Activated CD4-positive, alpha-beta T cell treated with anti-CD3 and anti-CD28 coated beads for 36 hours (primary cell): Measurements from ENCODE around the gene ICE1. TPM values are rescaled to one million over a fixed set of nuclear protein-coding genes. Genes with fewer than 3 reads are reported as not detected.
A peak's percentile ranks its signal among the peaks of the same experiment; 100 is the strongest.
"Not testable (repeated sequence)": the region's sequence is repeated elsewhere in the genome, so short reads cannot be mapped to it uniquely, and the experiment has no call there.

Source experiments
- ATAC-seq: fragments of 200-7000 bp; cut with Tn5 transposase; one replicate; pipeline ENCODE4 v1.10.0; 2021; ENCODE audit warnings: mild to moderate bottlenecking, moderate library complexity
- CTCF ChIA-PET: fragments of 350-600 bp; sonication (Branson Sonifier 250); formaldehyde crosslinking; loops from one replicate; lab custom pipeline; 2021; ENCODE audit warnings: antibody characterized with exemption; lab: Charles Lee
- POLR2A ChIA-PET: fragments of 350-600 bp; sonication (Branson Sonifier 250); formaldehyde crosslinking; loops from one replicate; lab custom pipeline; 2021; ENCODE audit warnings: antibody characterized with exemption, inconsistent platforms; lab: Charles Lee
- DNase-seq: peaks from one replicate; pipeline ENCODE4 v3.0.0-alpha.2; 2020
- H3K27ac Mint-ChIP-seq: one replicate; pipeline ENCODE4 v1.8.0; 2021; ENCODE audit warnings: mixed read lengths
- H3K27me3 Mint-ChIP-seq: one replicate; pipeline ENCODE4 v1.8.0; 2021; ENCODE audit warnings: mixed read lengths
- H3K36me3 Mint-ChIP-seq: one replicate; pipeline ENCODE4 v1.8.0; 2021; ENCODE audit warnings: low read depth, mixed read lengths
- H3K4me1 Mint-ChIP-seq: one replicate; pipeline ENCODE4 v1.8.0; 2021; ENCODE audit warnings: mixed read lengths
- H3K4me3 Mint-ChIP-seq: one replicate; pipeline ENCODE4 v1.8.0; 2021; ENCODE audit warnings: mild to moderate bottlenecking, moderate library complexity, mixed read lengths
- H3K9me3 Mint-ChIP-seq: one replicate; pipeline ENCODE4 v1.8.0; 2021; ENCODE audit warnings: low read depth, mixed read lengths
- intact Hi-C, 2 experiments: fragments of 100-400 bp; cut with DNase I in 1 of 2; cut with micrococcal nuclease in 1 of 2; formaldehyde crosslinking; loops; one replicate each; pipeline versions ENCODE4 v1.14.2 to v1.15.1; 2022 to 2024; cut with DNase I, micrococcal nuclease
- total RNA-seq, 2 experiments: library from RNA; stranded (reverse); gene quantifications; one replicate each; pipeline ENCODE4 v1.2.3, GENCODE V29; 2021

The ICE1 gene
- total RNA-seq, 2 experiments from 2014 or later = 26.5 to 27.4 TPM

DNA sequence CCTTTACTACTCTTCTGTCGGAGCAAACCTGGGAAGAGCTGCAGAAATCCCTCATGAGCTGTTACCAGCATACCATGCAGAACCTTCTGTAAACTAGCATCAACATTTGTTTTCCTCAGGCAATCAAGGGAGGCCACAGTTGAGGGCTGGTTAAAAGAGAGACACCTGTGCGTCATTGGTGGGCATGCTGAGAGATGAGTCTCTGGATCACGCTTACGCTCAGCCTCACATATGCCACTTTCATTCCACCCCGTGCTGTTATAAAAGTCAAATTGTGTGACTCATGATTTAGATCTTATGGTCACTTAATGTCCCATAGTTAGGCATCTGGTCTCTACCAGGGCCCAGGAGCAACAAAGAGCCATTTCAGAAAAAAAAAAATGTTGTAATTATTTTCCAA is 18.1 kb upstream of the ICE1 start:
- H3K9me3 Mint-ChIP-seq = peaks cover 1% of the 10 kb centered on the region
- H3K36me3 Mint-ChIP-seq = peaks cover 9% of the 10 kb centered on the region
- ATAC-seq (no peak), DNase-seq (no peak)
- ChIA-PET CTCF (no interaction called here), POLR2A (interaction anchor here (0.7 kb wide), 1 partner anchor 34 kb away, joined by 3 read pairs; no protein-coding TSS in a partner anchor)
- intact Hi-C loops = no loop called here
- no peaks in the 10 kb centered on the region for H3K27me3 Mint-ChIP-seq
- H3K27ac Mint-ChIP-seq = no peak overlapping the region
- no peak overlapping the region for H3K4me3 Mint-ChIP-seq
- no peaks in the 10 kb centered on the region for H3K4me1 Mint-ChIP-seq

DNA sequence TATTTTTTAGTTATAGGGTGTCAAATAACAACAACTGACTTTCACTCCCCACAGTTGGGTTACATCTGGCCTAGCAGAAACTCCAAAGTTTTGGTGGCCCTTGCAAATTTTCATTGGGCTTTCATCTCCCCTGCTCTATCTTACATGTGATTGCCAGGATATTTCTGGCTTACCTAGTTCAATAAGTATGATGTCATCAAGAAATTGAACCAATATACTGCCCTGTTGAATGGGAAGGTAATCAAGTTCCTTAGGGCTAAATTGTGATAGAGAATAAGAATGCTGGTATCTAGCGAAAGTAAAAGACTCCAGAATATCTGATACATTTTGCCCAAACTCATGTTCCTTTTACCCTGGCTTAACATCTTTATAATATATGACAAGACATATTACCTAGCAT is 17.0 kb upstream of the ICE1 start:
- ATAC-seq (no peak), DNase-seq (no peak)
- Mint-ChIP-seq H3K27ac (no peak overlapping the region), H3K27me3 (no peaks in the 10 kb centered on the region), H3K9me3 (no peaks in the 10 kb centered on the region), H3K4me3 (no peak overlapping the region), H3K4me1 (no peaks in the 10 kb centered on the region), H3K36me3 (peaks cover 15% of the 10 kb centered on the region)
- CTCF ChIA-PET = no interaction called here
- POLR2A ChIA-PET = no interaction called here
- intact Hi-C loops = no loop called here

DNA sequence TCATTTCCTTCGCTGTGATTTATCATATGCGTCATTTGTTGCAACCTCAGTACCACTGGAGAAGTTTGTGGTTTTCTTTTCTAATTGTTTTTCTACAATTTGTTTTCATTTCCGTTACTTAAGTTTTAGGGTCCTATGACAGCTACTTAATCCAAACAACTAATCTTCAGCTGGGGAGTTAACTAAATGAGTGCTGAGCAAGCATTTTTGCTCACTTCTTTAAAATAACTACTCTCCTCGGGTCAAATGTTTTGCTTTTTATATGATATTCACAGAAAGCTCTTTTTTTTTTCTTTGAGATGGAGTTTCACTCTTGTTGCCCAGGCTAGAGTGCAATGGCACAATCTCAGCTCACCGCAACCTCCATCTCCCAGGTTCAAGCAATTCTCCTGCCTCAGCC is 14.6 kb upstream of the ICE1 start:
- POLR2A ChIA-PET = no interaction called here
- Mint-ChIP-seq H3K36me3 (peaks cover 18% of the 10 kb centered on the region), H3K9me3 (no peaks in the 10 kb centered on the region), H3K4me3 (no peak overlapping the region), H3K27me3 (no peaks in the 10 kb centered on the region), H3K27ac (no peak overlapping the region), H3K4me1 (no peaks in the 10 kb centered on the region)
- no peak for DNase-seq
- intact Hi-C loops = no loop called here
- CTCF ChIA-PET = no interaction called here
- ATAC-seq = no peak

DNA sequence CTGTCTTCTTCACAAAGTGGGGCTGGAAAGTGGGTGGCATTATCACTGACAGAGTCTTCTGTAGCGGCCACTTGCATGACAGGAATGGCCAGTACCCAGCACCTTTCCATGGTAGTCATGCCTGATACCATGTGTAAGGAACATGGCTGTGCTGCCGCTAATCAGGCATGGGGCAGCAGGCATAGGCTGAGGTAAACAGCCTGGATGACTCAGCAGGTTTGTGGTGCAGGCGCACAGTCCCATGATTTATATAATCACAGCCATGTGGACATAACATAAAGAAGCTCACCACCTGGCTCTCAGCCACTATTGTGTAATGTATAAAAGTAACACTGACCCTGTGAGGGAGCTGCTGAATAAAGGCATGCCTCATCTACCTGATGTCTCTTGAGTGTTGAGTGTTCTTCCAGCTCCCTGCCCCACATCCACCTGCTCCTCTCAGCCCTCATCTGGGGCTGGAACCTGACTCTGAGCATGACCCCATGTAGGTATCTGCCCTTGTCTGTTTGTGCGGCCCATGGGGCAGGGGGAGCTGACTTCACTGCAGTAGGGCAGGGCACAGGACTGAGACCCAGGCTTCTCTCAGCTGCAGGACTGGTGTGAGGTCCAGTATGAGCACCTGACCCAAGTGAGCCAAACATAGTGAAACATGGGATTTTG is 13.2 kb upstream of the ICE1 start:
- POLR2A ChIA-PET = no interaction called here
- no peak overlapping the region for H3K27ac Mint-ChIP-seq
- ATAC-seq = no peak

DNA sequence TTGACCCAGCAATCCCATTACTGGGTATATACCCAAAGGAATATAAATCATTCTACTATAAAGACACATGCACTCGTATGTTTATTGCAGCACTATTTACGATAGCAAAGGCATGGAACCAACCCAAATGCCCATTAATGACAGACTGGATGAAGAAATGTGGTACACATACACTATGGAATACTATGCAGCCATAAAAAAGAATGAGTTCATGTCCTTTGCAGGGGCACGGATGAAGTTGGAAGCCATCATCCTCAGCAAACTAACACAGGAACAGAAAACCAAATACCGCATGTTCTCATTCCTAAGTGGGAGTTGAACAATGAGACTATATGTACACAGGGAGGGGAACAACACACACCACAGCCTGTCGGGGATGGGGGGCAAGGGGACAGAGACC is 8.6 kb upstream of the ICE1 start:
- H3K9me3 Mint-ChIP-seq, intact Hi-C loops, H3K27ac Mint-ChIP-seq, DNase-seq, H3K27me3 Mint-ChIP-seq, H3K4me3 Mint-ChIP-seq, POLR2A ChIA-PET, ATAC-seq, H3K4me1 Mint-ChIP-seq, CTCF ChIA-PET: not testable (repeated sequence)
- H3K36me3 Mint-ChIP-seq = peaks cover 16% of the 10 kb centered on the region

More for the DNA sequence above, 13.2 kb upstream of the ICE1 start:
- H3K4me1 Mint-ChIP-seq = no peaks in the 10 kb centered on the region
- H3K4me3 Mint-ChIP-seq = no peak overlapping the region
- peak; percentile 36 for DNase-seq
- intact Hi-C loops = no loop called here
- CTCF ChIA-PET = no interaction called here
- H3K27me3 Mint-ChIP-seq = no peaks in the 10 kb centered on the region
- peaks cover 18% of the 10 kb centered on the region for H3K36me3 Mint-ChIP-seq
- H3K9me3 Mint-ChIP-seq = no peaks in the 10 kb centered on the region

DNA sequence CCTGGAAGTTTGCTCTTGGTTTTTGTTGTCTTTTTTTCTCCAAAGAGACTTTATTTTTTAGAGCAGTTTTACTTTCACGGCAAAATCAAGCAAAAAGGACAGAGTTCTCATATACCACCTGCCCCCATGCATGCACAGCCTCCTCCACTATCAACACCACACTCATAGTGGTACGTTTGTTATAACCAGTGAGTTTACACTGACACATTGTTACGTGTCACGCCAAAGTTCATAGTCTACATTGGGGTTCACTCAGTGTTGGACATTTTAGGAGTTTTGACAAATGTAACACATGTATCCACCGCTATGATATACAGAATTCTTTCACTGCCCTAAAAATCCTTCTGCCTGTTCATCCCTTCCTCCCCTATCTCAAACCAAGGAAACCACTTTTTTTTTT is 7.5 kb upstream of the ICE1 start:
- ChIA-PET CTCF (no interaction called here), POLR2A (no interaction called here)
- H3K27me3 Mint-ChIP-seq = no peaks in the 10 kb centered on the region
- H3K4me3 Mint-ChIP-seq = no peak overlapping the region
- H3K9me3 Mint-ChIP-seq = no peaks in the 10 kb centered on the region
- ATAC-seq (no peak), DNase-seq (no peak)
- H3K36me3 Mint-ChIP-seq = peaks cover 13% of the 10 kb centered on the region
- intact Hi-C loops = no loop called here
- H3K4me1 Mint-ChIP-seq = no peaks in the 10 kb centered on the region
- no peak overlapping the region for H3K27ac Mint-ChIP-seq

DNA sequence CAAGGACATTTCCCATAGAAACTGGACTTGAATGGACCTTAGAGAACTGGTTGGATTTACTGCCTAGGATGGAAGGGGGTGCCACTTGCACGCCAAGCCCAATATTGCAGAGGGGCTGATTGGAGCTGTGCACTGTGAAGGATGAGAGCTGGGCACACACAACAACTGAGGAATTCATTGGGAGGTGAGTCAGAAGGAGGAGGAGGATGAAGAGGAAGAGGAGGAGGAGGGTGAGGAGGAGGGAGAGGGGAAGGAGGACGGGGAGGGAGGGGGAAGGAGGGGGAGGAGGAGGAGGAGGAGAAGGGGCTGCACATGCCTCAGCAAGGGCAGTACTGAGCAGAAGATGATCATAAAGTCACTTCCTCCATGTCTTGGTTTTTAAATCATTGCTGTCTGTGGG is 5.7 kb upstream of the ICE1 start:
- Mint-ChIP-seq H3K27ac (no peak overlapping the region), H3K27me3 (no peaks in the 10 kb centered on the region), H3K36me3 (peaks cover 2% of the 10 kb centered on the region), H3K4me1 (peaks cover 12% of the 10 kb centered on the region), H3K4me3 (no peak overlapping the region), H3K9me3 (no peaks in the 10 kb centered on the region)
- CTCF ChIA-PET = no interaction called here
- POLR2A ChIA-PET = no interaction called here
- intact Hi-C loops = no loop called here
- ATAC-seq (no peak), DNase-seq (no peak)

DNA sequence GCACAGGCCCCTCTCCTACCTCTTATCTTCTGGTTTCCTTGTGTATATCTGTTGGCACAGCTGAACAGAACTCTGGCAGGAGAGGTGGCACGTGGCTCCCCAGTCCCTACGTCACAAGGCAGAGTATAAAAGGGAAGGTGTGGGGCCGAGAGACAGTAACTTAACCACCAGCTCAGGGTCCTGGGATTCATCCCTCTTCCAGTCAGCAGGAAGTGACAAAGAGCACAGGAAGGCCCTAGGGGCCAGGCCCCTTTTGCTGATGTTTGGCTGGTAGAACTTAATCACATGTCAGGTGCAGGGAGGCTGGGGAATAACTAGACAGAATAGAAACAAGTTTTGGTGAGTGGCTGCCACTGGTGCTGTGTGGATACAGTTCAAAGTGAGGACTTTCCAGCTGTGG is 4.5 kb upstream of the ICE1 start:
- peaks cover 2% of the 10 kb centered on the region for H3K36me3 Mint-ChIP-seq
- DNase-seq = no peak
- H3K27me3 Mint-ChIP-seq = no peaks in the 10 kb centered on the region
- CTCF ChIA-PET = interaction anchor here (1.0 to 1.3 kb wide), 2 partner anchors 15 to 276 kb away, joined by 3 to 4 read pairs; no protein-coding TSS in a partner anchor
- ATAC-seq = no peak
- peaks cover 12% of the 10 kb centered on the region for H3K4me1 Mint-ChIP-seq
- no peaks in the 10 kb centered on the region for H3K9me3 Mint-ChIP-seq
- intact Hi-C loops = no loop called here
- H3K4me3 Mint-ChIP-seq = no peak overlapping the region
- H3K27ac Mint-ChIP-seq = no peak overlapping the region
- POLR2A ChIA-PET = no interaction called here

DNA sequence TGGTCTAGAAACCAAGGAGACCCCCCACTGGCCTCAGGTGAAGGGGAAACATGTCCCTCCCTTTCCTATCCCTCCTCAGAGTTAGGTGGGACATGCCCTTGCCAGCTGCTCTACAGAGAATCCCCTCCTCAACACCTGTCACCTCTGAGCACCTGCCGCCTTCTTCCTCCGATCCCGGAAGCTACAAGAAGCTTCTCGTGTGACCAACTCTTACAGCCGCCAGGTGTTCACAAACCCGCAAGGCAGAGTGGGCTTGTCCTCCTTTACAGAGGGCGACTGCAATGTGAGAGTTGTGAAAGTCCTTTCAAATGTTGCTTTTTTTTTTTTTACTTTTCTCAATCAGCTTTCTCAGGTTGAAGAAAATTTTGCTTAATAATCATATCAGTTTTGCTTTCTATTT is 3.7 kb upstream of the ICE1 start:
- Mint-ChIP-seq H3K36me3 (peaks cover 2% of the 10 kb centered on the region), H3K4me3 (no peak overlapping the region), H3K27me3 (no peaks in the 10 kb centered on the region), H3K27ac (no peak overlapping the region), H3K9me3 (no peaks in the 10 kb centered on the region), H3K4me1 (peaks cover 12% of the 10 kb centered on the region)
- DNase-seq (no peak), ATAC-seq (no peak)
- intact Hi-C loops = loop anchor here (1.0 kb wide), 1 partner anchor 277 kb away; no protein-coding TSS in a partner anchor
- POLR2A ChIA-PET = no interaction called here
- CTCF ChIA-PET = interaction anchor here (0.6 to 1.6 kb wide), 5 partner anchors 55 to 1159 kb away, joined by 3 to 4 read pairs (median 3); partner anchors contain the start of gene ADAMTS16

DNA sequence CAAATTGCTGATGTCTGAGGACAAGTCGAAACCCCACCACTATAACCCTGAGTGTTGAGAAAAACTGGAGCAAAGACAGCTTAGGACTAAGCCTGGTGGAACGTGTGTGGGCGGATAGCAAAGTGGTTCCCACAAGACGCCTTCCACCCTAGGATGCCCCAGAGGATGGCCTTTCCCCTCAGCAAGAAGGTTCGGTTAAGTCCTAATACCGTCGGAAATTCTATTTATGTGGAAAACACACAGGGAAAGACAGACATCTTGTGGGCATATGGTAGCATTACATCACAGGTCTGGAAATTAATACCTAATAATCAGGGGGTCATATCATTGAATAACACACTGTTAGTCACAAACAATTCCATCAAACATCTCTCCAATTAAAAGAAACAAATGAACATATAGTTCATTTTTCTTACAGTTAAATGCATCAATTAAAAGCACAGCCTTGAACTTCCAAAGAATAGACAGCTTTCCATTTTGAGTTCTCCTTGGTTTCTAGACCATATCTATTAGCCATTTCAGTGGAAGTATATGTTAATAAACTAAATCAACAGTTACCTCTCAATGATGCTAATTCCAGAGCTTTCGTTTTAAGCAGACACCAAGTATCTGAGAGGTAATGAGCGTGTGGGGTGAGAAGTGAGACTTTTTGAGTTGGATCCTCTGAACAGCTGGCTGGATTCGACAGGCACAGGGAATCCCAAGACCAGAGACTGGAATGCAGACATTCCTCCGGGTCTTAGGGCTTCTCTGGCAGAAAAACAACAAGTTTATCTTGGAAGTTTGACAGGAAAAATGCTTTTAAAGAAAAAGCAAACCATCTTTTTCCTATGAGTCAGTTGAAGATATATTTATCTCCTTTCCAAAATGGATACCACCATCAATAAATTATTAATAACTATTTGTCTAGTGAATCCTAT is 2.9 kb upstream of the ICE1 start:
- CTCF ChIA-PET = interaction anchor here (0.6 to 1.6 kb wide), 3 partner anchors 279 to 1158 kb away, joined by 3 read pairs; partner anchors contain the start of gene ADAMTS16
- no peak for ATAC-seq
- peaks cover 2% of the 10 kb centered on the region for H3K36me3 Mint-ChIP-seq
- H3K27me3 Mint-ChIP-seq = no peaks in the 10 kb centered on the region
- DNase-seq = no peak
- no peak overlapping the region for H3K27ac Mint-ChIP-seq
- POLR2A ChIA-PET = no interaction called here
- H3K4me3 Mint-ChIP-seq = no peak overlapping the region
- H3K4me1 Mint-ChIP-seq = peaks cover 12% of the 10 kb centered on the region
- no peaks in the 10 kb centered on the region for H3K9me3 Mint-ChIP-seq
- intact Hi-C loops = loop anchor here (1.0 to 10.0 kb wide), 4 partner anchors 278 to 1293 kb away; partner anchors contain the start of gene TENT4A (in 1 of the 2)

DNA sequence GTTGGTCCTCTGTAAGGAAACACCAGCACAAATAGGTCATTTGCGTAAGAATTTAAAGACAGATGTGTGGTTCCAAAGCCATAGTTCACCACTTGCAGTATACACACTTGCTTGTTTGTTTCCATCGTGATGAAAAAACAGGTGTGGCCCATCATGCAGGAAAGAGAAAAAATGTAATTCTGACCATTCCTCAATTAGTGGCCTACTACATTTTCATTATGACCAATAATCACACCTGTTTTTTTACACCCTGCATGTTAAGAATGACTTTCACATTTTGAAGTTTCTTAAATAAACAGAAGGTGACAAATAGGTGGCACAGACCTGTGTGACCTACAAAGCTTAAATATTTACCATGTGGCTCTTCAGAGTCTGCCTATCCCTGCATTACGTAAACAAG is 2.2 kb upstream of the ICE1 start:
- CTCF ChIA-PET = interaction anchor here (1.6 kb wide), 1 partner anchor 280 kb away, joined by 3 read pairs; the partner anchor contains the start of gene ADAMTS16
- no peaks in the 10 kb centered on the region for H3K27me3 Mint-ChIP-seq
- no peak overlapping the region for H3K27ac Mint-ChIP-seq
- peak overlapping the region; percentile 90 for H3K4me3 Mint-ChIP-seq
- ATAC-seq = no peak
- POLR2A ChIA-PET = no interaction called here
- peaks cover 12% of the 10 kb centered on the region for H3K4me1 Mint-ChIP-seq
- H3K36me3 Mint-ChIP-seq = peaks cover 2% of the 10 kb centered on the region
- intact Hi-C loops = loop anchor here (5.0 to 10.0 kb wide), 3 partner anchors 393 to 1292 kb away; partner anchors contain the start of gene TENT4A (in 1 of the 2)
- no peak for DNase-seq
- H3K9me3 Mint-ChIP-seq = no peaks in the 10 kb centered on the region
